ENCODE data around the gene TFDP2.
"Not testable (repeated sequence)": the region's sequence is repeated elsewhere in the genome, so short reads cannot be mapped to it uniquely, and the experiment has no call there.

The TFDP2 gene, protein sequence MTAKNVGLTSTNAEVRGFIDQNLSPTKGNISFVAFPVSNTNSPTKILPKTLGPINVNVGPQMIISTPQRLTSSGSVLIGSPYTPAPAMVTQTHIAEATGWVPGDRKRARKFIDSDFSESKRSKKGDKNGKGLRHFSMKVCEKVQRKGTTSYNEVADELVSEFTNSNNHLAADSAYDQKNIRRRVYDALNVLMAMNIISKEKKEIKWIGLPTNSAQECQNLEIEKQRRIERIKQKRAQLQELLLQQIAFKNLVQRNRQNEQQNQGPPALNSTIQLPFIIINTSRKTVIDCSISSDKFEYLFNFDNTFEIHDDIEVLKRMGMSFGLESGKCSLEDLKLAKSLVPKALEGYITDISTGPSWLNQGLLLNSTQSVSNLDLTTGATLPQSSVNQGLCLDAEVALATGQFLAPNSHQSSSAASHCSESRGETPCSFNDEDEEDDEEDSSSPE
- total RNA-seq = 33.5 to 48.9 (median 40.6) reads per million in 4 donors

DNA sequence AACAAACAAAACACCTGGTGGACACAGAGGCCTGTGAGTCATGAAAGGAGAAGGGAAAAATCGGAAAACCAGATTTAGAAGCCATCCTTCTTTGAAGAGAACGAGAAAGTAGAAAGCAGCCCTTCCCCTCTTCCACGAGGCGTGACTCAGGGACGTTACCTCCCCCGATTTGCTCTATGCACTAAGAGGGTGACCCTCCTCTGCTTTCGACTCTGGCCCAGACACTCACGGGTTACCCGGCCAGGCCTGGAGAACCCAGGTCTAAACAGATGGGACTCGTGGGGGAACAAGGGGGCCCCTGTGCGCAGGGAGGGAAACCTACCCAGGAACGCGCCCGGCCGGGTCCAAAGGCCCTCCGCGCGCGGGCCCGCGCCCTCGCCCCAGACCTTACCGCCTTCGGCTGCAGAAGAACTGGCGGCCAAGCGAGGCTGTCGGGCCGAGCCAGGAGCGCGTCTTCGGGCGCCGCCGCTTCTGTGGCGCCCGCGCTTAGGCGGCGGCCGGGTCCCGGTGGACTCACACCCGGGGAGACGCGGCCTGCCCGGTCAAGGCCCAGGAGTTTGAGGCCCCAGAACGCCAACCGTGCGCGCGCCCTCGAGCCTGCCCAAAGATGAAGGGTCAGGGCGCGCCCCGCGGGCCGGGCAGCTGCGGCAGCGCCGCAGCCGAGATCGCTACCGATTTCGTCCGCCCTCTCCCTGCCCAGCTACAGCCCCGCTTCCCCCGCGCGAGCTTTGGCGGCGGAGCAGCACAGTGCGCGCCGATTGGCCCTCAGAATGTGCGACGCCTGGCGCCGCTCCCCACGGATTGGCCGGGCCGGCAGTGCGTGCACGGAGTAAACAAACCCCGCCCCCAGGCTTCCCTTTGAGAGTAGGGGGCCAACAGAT is at the start of gene TFDP2:
TSS of gene TFDP2 (minus strand) at position 753 of the 881 bp plus-strand sequence. CDS start 47,795 bp downstream, outside the sequence.
- DNase-seq = peak; percentile 60 to 89 (median 76)

DNA sequence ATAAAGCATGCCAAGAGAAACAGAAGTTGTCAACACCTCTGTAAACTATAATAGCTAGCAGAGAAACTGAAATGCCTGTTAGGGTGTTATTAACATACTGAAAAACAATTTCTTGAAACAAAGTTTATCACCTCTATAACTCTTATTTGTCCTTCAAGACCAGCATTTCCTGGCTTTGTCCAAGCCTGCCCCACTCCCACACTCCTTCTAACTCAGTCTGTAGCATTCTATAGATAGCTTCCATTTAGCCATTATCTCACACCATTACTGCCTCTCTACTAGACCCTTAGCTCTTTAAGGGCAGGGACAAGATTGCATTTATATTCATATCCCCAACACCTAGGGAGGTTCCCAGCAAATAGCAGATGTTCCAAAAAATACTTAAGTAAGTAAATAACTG is 39.5 kb upstream of the TFDP2 start:
- no peak for DNase-seq

DNA sequence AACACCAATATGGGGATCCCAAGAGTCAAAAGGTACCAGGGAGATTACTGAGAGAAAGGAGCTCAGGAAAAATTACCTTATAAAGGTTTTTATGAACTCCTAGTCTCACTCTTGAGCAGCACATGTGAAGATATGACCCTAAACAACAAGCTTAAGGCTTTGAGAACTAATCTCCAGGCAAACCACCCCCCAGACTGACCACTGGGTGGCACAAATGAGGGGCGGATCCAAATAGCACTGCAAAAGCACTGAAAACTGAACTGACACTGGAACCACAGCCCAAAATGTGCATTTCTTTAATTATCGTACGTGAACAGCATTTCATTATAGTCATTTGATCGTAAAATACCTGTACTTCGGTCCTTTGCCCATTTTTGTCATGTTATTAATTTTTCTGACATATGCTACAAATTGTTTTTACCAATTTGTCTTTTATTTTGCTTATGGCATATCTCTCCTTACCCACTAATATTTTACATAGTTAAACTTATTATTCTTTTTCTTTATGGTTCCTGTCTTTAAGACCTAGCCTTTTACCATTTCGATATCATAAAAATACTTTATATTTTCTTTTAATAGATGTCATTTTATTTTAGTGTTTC is 31.5 kb upstream of the TFDP2 start:
- DNase-seq = peak in 1 of 5 donors; percentile 19

DNA sequence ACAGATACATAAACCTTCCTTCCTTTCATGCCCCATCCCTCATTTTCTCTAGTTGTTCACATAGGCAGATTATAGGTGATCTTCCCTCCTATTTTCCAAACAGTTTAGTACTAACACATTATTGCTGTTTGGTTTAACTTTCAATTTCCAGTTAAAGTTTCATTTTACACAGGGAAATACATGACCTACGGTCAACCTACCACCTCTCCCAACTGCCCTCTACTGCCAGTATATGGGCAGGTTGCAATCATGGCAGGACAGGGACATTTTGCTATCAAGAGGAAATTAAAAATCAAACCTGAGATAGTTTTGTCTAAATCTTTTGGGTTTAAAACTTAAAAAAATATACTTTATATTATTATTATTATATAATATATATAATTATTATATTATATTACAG is 26.1 kb upstream of the TFDP2 start:
- no peak for DNase-seq

DNA sequence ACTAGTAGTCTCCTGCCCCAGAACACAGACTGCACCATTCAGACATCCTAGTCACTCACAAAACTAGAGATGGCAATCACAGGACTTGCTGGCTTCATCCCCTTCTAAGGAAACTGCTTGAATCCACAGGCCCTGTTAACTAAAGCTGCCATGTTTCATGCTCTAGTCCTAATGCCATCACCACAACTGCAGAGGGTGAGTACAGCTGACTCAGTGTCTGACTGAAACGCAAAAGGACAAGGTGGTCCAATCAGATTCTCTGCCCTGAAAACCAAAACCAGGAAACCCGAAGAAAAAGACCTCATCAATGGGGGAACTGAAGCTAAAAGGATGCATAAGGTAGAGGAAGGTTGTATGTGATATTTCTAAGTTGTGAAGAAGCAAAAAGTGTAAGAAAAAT is 25.2 kb upstream of the TFDP2 start:
- no peak for DNase-seq

DNA sequence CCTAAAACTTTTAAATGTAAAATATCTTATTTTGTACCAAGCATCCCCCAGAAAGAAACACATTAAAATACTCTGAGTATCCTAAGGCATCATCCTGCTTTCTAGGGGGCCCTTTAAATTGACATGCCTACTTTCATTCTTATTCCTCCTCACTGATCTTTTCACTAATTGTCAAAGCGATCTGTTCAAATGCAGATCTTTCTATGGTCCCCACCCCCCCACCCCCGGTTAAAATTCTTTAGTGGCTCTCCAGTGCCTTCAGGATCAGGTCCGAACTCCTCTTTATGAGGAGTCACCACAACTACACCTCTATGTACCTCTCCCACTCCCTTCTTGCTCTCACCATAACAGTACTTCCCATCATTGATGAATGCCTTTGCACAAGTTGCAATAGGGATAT is 19.2 kb upstream of the TFDP2 start:
- no peak for DNase-seq

DNA sequence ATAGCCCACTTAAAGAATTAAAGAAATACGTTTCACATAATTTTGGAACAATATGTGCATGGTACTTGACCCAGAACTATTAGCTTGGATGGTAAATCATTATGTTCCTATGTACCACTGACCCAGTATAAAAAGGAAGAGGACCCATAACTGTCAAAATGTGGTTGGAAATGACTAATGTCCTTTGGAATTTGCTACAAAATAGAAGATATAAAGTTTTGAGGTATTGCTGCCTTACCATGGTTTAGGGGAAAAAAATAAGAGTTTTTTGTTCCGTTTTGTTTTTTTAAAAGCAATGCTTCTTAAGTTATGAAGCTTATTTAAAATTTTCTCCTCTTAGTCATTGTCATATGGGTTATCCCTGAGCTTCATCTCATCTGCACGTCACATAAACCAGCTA is 15.8 kb upstream of the TFDP2 start:
- no peak for DNase-seq

DNA sequence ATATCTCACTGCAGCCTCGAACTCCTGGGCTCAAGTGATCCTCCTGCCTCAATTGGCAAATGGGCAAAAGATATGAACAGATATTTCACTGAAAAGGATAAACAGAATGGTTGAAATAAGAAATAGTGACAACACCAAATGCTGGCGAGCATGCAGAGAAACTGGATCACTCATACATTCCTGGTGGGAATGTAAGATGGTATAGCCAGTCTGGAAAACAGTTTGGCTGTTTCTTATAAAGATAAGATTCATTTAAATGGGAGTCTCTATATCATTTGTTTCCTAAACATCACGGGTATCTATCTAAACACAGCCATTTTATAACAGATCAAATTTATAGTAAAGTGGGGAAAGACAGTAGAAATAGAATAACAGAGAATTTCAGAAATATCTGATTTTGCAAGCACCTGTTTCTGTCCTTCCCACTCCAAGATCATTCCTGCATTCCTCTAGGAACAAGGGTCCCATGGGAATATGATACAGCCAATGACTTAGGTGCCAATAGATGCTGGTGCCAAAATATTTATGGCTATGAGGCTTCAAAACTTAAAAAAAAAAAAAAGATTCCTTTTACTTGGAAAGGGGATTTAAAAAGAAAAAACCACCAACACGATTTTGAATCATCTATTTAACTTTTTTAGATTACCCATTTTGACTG is 9.9 kb upstream of the TFDP2 start:
- no peak for DNase-seq

DNA sequence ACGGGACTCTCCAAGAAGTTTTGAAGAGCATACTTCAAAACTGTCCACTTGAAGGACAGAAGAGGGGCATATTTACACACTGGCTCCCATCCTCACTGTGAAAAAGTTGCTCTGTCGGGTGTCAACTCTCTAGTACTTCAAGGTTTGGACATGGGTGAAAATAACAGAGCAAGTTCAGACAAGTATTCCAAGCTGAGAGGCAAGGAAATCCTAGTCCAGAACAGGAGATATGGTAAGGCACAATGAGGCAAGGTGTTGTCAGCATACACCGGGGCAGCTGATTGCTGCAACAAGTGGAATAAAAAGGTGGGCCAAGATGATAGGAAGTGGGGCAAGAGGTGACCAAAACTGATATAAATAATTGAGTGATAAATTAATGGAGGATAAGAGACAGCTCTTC is 4.8 kb upstream of the TFDP2 start:
- DNase-seq = no peak

DNA sequence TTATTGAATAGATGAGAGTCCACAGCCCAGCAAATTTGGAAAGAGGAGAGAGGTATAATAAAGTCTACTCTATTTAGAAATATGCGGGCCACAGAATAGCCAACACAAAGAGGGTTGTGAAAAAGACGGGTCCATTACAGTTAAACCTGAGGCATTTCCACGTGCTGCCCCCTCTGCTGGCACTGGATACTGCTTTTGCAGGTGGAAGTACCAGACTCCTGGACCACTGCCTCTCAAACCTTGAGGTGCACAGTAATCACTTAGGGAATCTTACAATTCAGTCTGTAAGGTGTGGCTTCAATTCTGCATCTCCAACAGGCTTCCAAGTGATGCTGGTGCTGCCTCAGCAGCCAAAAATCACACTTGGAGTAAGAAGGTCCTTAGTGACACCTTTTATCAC is 3.0 kb upstream of the TFDP2 start:
- DNase-seq = no peak

DNA sequence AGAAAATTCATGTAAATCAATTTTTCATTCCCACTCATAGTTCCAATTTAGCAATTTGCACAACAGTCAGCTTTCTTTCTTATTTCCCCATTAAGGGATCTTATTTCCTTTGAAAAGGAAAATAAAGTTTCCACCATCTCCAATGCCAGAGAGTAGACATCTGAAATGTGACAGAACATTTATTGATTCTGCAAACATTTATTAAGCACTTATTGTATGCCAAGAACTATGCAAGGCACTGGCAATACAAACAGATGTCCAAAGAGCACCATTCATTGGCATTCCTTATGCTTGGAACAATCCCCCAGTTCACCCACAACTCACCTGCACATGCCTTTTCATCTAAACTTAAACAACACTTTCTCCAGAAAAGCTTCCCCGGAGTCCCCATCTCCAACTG is 2.5 kb upstream of the TFDP2 start:
- DNase-seq = no peak

DNA sequence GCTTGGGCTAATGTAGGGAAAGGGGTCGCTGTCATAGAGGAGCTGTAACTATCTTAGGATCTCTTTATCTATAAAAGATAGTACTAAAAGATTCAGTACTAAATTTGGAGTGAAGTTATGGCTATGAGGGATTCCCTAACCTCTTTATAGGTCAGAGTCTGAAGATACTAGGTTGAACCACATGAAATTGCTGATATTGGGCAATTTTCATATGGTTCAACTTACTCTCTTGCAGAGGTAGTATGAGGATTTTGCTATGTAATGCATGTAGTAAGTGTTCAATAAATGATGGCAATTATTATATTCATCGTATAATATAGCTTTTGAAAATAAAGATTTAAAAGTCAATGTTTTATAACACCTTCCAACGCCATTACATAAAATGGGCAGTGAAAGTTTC is 1.9 kb upstream of the TFDP2 start:
- DNase-seq = no peak

DNA sequence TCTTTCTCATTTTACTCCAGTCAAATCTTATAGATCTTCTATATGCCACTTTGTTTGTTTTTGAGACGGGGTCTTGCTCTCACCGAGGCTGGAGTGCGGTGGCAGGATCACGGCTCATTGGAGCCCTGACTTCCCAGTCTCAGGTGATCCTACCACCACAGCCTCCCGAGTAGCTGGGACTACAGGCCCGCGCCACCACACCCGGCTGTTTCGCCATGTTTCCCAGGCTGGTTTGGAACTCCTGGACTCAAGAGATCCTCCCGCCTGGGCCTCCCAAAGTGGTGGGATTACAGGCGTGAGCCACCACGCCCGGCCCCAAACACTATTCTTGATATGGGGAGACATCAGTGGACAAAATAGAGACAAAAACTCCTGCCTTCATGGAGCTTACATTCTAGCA is 927 bp upstream of the TFDP2 start:
- no peak for DNase-seq

DNA sequence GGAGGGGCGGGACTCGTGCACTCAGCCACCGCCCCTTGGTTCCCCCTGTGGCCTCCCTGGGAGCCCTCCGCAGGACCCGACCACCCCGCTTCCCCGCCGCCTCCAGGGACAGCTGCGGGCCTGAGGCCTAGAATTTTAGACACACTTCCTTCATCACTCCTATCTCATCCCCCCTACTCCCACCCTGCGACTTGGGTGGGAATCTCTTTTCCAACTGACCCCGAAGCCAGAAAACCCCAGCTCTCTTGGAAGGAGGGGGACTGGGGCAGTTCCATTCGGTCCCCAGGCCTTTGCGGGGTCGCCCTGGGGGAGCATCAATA is 289 bp upstream of the TFDP2 start:
- DNase-seq = no peak

DNA sequence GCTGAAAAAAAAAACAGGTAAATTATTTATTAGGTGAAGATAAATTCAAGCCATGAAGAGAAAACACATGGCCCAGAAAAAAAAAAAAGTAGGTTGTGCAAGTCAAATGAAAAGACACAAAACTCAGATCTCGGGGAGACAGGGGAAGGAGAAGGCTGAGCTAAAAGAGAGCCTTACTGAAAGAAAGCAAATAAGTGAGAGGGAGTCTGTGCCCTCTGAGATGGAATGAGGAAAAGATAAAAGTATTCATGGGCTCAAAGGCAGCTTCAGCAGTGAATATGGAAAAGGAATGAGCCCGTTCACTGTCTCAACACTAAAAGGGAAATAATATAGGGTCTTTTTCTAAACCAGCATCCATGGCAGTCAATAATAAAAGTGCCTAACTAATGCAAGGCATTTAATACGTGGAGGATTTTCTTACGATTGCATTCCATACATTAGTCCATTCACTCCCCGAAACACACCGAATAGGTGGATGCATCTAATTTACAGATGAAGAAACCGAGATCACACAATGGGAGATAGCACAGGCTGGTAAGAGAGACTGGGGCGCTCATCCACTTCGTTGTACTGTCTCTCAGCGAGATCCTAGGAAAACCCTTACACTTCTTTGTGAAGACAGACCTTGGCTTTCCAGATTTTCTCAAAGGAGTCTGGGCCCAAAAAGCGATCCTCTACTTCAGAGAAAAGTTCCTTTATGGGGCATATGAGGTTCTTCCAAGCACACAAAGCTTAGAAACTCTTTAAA is 1.1 kb downstream of the TFDP2 start:
- DNase-seq = no peak

DNA sequence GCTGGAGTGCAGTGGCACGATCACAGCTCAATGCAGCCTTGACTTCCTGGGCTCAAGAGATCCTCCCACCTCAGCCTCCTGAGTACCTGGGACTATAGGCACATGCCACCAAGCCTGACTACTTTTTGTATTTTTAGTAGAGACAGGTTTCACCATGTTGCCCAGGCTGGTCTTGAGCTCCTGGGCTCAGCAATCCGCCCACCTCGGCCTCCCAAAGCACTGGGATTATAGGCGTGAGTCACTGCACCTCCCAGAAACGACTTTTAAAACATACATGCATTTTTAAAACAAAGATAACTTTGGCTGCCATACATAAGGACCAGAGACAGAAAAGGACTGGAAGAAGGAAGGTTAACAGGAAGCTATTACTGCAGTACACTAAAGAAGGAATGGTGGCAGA is 4.8 kb downstream of the TFDP2 start:
- DNase-seq = not testable (repeated sequence)

DNA sequence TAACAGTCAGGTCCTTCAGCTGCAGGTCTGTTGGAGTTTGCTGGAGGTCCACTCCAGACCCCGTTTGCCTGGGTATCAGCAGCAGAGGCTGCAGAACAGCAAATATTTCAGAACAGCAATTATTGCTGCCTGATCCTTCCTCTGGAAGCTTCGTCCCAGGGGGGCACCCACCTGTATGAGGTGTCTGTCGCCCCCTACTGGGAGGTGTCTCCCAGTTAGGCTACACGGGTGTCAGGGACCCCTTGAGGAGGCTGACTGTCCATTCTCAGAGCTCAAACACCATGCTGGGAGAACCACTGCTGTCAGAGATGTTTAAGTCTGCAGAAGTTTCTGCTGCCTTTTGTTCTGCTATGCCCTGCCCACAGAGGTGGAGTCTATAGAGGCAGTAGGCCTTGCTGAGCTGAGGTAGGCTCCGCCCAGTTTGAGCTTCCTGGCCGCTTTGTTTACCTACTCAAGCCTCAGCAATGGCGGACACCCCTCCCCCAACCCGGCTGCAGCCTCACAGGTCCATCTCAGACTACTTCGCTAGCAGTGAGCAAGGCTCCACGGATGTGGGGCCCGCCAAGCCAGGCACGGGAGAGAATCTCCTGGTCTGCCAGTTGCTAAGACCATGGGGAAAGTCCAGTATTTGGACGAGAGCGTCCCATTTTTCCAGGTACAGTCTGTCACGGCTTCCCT is 8.6 kb downstream of the TFDP2 start:
- DNase-seq = not testable (repeated sequence)

DNA sequence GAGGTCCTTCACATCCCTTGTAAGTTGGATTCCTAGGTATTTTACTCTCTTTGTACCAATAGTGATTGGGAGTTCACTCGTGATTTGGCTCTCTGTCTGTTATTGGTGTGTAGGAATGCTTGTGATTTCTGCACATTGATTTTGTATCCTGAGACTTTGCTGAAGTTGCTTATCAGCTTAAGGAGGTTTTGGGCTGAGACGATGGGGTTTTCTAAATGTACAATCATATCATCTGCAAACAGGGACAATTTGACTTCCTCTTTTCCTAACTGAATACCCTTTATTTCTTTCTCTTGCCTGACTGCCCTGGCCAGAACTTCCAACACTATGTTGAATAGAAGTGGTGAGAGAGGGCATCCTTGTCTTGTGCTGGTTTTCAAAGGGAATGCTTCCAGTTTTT is 12.3 kb downstream of the TFDP2 start:
- not testable (repeated sequence) for DNase-seq

DNA sequence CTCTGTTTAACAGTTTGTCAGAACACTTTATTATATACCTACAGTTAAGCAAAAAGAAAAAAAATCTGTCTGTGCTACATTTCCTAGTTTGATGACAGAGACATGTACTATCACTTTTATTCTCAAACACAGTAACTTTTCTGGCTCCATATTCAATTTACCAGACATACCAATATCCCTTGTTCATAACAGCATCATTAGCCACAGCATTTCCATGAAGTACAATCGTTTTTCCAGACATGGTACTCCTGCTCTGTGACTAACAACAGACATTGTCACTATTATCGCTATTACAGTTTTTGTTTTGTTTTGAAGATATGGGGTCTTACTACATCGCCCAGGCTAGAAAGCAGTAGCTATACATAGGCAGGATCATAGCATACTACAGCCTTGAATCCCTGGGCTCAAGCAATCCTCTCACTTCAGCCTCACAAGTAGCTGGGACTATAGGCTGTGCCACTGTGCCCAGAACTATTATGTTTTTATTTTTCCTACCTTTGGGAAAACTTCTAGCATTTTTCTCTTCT is 14.5 kb downstream of the TFDP2 start:
- no peak for DNase-seq

DNA sequence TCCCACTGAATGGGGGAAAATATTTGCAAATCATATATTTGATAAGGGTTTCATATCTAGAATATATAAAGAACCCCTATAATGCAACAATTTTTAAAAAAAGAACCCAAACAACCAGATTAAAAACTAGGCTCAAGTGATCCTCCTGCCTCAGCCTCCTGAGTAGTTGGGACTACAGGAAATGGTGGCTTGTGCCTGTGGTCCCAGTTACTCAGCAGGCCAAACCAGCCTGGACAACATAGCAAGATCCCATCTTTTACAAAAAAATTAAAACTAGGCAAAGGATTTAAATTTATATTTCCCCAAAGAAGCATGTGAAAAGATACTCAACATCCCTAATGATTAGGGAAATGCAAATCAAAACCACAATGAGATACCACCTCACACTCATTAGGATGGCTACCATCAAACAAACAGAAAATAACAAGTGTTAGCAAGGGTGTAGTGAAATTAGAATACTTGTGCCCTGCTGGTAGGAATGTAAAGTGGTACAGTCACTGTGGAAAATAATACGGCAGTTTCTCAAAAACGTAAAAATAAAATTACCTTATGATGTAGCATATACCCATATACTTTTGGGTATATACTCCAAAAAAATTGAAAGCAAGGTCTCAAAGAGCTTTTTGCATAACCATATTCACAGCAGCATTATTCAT is 19.7 kb downstream of the TFDP2 start:
- no peak for DNase-seq
